Measurements from ENCODE around the gene HOXB6.

- TF ChIP-seq OSR1 (CRISPR knock-in tag; IDR thresholded peaks at IDR 0.05) (no peak), ZFP30 (CRISPR knock-in tag; IDR thresholded peaks at IDR 0.05) (no peak), ZNF8 (CRISPR knock-in tag; IDR thresholded peaks at IDR 0.05) (no peak), TSHZ2 (CRISPR knock-in tag; IDR thresholded peaks at IDR 0.05) (no peak), POU6F1 (CRISPR knock-in tag; IDR thresholded peaks at IDR 0.05; ENCODE audit: borderline replicate concordance, low read depth) (no peak), ARNTL (CRISPR knock-in tag; IDR thresholded peaks at IDR 0.05; ENCODE audit: borderline replicate concordance, low read depth) (no peak), TOX (CRISPR knock-in tag; IDR thresholded peaks at IDR 0.05; ENCODE audit: borderline replicate concordance) (no peak), BACH2 (CRISPR knock-in tag; IDR thresholded peaks at IDR 0.05; ENCODE audit: borderline replicate concordance) (no peak)
These were observed 37.0 kb downstream of the HOXB6 start for GRCh38 chr17:48567646-48568354.

Measured in SK-N-SH treated with all-trans-retinoic acid at 6 μM for 48 hours (cell line).